Esophagus muscularis mucosa (tissue), 4 donors: ENCODE results near the gene NYAP2.

Source experiments
- CTCF ChIP-seq, 3 experiments: fragments of 200-600 bp in 2 of 3; fragments of 450-650 bp in 1 of 3; sonication (generic) in 2 of 3; IDR thresholded peaks; one replicate each; pipeline ENCODE4 v1.5.1; 2017 to 2019; ENCODE audit warnings: antibody characterized with exemption in 3 of 3, mild to moderate bottlenecking in 2 of 3, moderate library complexity in 1 of 3
- EP300 ChIP-seq: sonication (generic); formaldehyde crosslinking; IDR thresholded peaks from one replicate; pipeline ENCODE4 v1.6.1; 2017; ENCODE audit warnings: antibody characterized with exemption
- POLR2A ChIP-seq: fragments of 450-650 bp; IDR thresholded peaks from one replicate; pipeline ENCODE4 v1.6.1; 2017; ENCODE audit warnings: antibody characterized with exemption, moderate library complexity, mild to moderate bottlenecking, low read depth
- POLR2AphosphoS5 ChIP-seq, 2 donors: sonication (generic); formaldehyde crosslinking; IDR thresholded peaks; one replicate each; pipeline ENCODE4 v1.6.1; 2017; ENCODE audit warnings: antibody characterized with exemption in 2 of 2

GRCh38 chr2:225355788-225356187 lies 43.7 kb upstream of the NYAP2 start:
- no peak for TF ChIP-seq CTCF (IDR thresholded peaks at IDR 0.05)
- TF ChIP-seq POLR2A, result no peak
- no peak for TF ChIP-seq EP300
- no peak for TF ChIP-seq POLR2AphosphoS5 (IDR thresholded peaks at IDR 0.05)
